ENCODE results near the gene TMEM185B. TPM values are rescaled to one million over a fixed set of nuclear protein-coding genes. Genes with fewer than 3 reads are reported as not detected.

The TMEM185B gene
- total and polyA plus RNA-seq, 8 donors: 1.5 to 47.8 (median 14.4) TPM

DNA sequence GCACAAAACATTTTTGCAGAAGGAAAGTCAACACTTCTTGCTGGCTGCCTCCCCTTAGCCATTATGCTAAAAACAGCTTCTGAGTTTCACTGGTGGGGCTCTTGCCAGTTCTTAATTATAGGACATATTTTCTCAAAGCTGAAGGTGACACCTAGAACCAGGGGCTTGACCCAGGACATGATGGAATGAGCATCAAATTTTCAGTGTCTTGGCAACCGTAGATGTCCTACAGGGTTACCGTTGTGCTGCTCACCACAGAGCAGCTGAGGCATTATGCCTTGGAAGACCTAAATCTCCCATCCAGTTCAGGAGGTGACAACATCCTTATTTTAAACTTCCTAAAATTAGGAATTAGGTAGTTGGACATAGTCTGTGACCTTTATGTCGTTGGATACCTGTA lies 46.7 kb downstream of the TMEM185B start:
- Histone ChIP-seq H3K4me3 (no peak overlapping the region), H3K27me3 (no peaks in the 10 kb centered on the region), H3K27ac (peak overlapping the region in 3 of 5 donors; percentile 59 to 66 (median 63)), H3K4me1 (peaks cover 0 to 5% (median 2%) of the 10 kb centered on the region in 4 donors), H3K36me3 (peaks cover 0 to 25% (median 18%) of the 10 kb centered on the region in 4 donors), H3K9me3 (no peaks in the 10 kb centered on the region)
- no peak for TF ChIP-seq POLR2AphosphoS5 (IDR thresholded peaks at IDR 0.05)
- TF ChIP-seq, protein P1, sequence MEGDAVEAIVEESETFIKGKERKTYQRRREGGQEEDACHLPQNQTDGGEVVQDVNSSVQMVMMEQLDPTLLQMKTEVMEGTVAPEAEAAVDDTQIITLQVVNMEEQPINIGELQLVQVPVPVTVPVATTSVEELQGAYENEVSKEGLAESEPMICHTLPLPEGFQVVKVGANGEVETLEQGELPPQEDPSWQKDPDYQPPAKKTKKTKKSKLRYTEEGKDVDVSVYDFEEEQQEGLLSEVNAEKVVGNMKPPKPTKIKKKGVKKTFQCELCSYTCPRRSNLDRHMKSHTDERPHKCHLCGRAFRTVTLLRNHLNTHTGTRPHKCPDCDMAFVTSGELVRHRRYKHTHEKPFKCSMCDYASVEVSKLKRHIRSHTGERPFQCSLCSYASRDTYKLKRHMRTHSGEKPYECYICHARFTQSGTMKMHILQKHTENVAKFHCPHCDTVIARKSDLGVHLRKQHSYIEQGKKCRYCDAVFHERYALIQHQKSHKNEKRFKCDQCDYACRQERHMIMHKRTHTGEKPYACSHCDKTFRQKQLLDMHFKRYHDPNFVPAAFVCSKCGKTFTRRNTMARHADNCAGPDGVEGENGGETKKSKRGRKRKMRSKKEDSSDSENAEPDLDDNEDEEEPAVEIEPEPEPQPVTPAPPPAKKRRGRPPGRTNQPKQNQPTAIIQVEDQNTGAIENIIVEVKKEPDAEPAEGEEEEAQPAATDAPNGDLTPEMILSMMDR (IDR thresholded peaks at IDR 0.05): no peak
- TF ChIP-seq EP300 (IDR thresholded peaks at IDR 0.05): no peak
- intact Hi-C loops (cut with DNase I; ENCODE audit: low total_unique reads): no loop called here
- no peak for DNase-seq
- WGBS, 5 donors: 59 to 80% (median 77%) methylated on average over 3 of the region's 3 CpGs

DNA sequence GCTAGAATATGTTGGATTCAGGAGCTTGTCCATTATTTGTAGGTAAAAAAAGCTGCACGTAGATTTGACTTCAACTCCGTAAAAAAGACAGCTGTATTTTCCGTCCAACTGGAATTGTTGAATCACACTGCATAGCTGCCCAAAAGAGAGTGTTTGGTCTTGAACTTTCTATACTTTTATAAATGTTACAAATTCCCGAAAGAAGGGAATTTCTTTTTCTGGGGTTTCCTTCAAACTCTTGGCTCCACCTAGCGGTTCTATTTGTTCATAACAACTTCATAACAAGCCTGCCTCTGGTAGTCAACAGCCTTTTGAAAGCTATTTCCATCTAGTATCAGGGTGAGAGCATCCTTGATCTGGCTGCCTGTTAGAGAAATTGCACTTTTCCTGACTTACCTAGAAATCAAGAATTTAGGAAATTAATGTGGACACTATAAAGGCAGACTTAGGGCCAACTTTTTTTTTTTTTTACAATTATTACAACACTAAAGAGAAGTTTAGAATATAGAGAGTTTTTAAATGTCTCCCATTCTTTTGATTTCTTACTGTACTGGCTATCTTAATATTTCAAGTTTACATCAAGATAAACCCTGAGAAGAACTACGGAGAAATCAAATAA lies 48.1 kb downstream of the TMEM185B start:
- Histone ChIP-seq H3K27me3 (no peaks in the 10 kb centered on the region), H3K36me3 (peaks cover 0 to 28% (median 22%) of the 10 kb centered on the region in 4 donors), H3K9me3 (no peaks in the 10 kb centered on the region), H3K4me1 (peaks cover 0 to 5% (median 2%) of the 10 kb centered on the region in 4 donors), H3K27ac (peak overlapping the region in 1 of 5 donors; percentile 30), H3K4me3 (peak overlapping the region in 1 of 4 donors; percentile 9)
- peak in 1 of 2 donors; percentile 82 for DNase-seq
- WGBS, 5 donors: 20 to 31% (median 29%) methylated on average over 6 of the region's 6 CpGs
- intact Hi-C loops (cut with DNase I; ENCODE audit: low total_unique reads): no loop called here
- TF ChIP-seq, protein P1 (IDR thresholded peaks at IDR 0.05): peak in 4 of 7 experiments; percentile 42 to 80 (median 68)
- no peak for TF ChIP-seq EP300 (IDR thresholded peaks at IDR 0.05)
- no peak for TF ChIP-seq POLR2A (IDR thresholded peaks at IDR 0.05)

Small RNAs within 50 kb of the gene (small RNA-seq; reads per million reads assigned to genes)
- gene MTND4LP14: 0 reads per million in 4 donors
- gene RF00019: 0 reads per million in 4 donors

Other genes with a start within 250 kb of the TMEM185B start
- 10 to 100 TPM; 28.4 to 64.5 (median 44.3) TPM for gene EPB41L5, start 210.3 kb downstream of the TMEM185B start, total RNA-seq
- gene EPB41L5, start 210.3 kb downstream of the TMEM185B start, polyA plus RNA-seq: 10 to 100 TPM in 1 of 3 donors, 1 to 10 TPM in 2; 5.3 to 13.4 (median 7.3) TPM
- gene RALB, start 29.5 kb upstream of the TMEM185B start, total RNA-seq: 10 to 100 TPM; 26.3 to 44.6 (median 40.0) TPM
- gene RALB, start 29.5 kb upstream of the TMEM185B start, polyA plus RNA-seq: 10 to 100 TPM; 27.5 to 87.4 (median 52.7) TPM
- 1 to 10 TPM in 2 of 5 donors, under 1 TPM in 2, not detected in 1; 0.37 to 7.2 (median 1.5) TPM for gene INHBB, start 122.7 kb upstream of the TMEM185B start, total RNA-seq
- 1 to 10 TPM in 1 of 3 donors, under 1 TPM in 2; 0.37 to 1.9 (median 0.61) TPM for gene INHBB, start 122.7 kb upstream of the TMEM185B start, polyA plus RNA-seq